HepG2 (cell line): ENCODE results near the gene PGS1. TPM values are rescaled to one million over a fixed set of nuclear protein-coding genes. Genes with fewer than 3 reads are reported as not detected.

Source experiments
- ATAC-seq: fragments of 200-7000 bp; cut with Tn5 transposase; 3 replicates; pipeline ENCODE4 v1.9.1; 2020; ENCODE audit warnings: mild to moderate bottlenecking, moderate library complexity
- BruUV-seq: library from RNA; stranded (reverse); fragments of 400-500 nt; replicated peaks from 2 replicates; lab custom pipeline; 2021; lab: Mats Ljungman, UMichigan
- CTCF ChIA-PET: fragments of 300-600 bp; formaldehyde crosslinking; extraction: SDS; loops from one replicate; lab custom pipeline; 2021; ENCODE audit warnings: low total read pairs, inconsistent platforms, low intra/inter-chr PET ratio; lab: Yijun Ruan, JAX
- POLR2A ChIA-PET: fragments of 350-600 bp; sonication (Branson Sonifier 250); formaldehyde crosslinking; loops from one replicate; lab custom pipeline; 2020; ENCODE audit warnings: antibody characterized with exemption, inconsistent platforms; lab: Yijun Ruan, JAX
- DNase-seq: peaks from one replicate; pipeline ENCODE4 v3.0.0-alpha.2; 2015; ENCODE audit warnings: low spot score
- FAIRE-seq: peaks from 3 replicates; lab custom pipeline; 2011; peaks lifted over from hg19 to GRCh38; lab: Jason Lieb, UNC
- H2AFZ ChIP-seq: one replicate; pipeline ENCODE4 v1.6.1; 2011; ENCODE audit warnings: low read length, inconsistent platforms
- H3K27ac ChIP-seq: fragments of 300-600 bp; 3 replicates; pipeline ENCODE4 v1.8.0; 2011; ENCODE audit warnings: mixed run types, mild to moderate bottlenecking, mixed read lengths, low read length, inconsistent platforms; ENCODE audit not compliant: insufficient read depth; ENCODE audit errors: extremely low read length
- H3K27me3 ChIP-seq, 2 experiments: fragments of 200-600 bp in 1 of 2; 2 replicates in 1 of 2; 3 replicates in 1 of 2; pipeline versions ENCODE4 v1.6.0 to v1.8.0; 2011; ENCODE audit warnings: low read length in 2 of 2, mild to moderate bottlenecking in 2 of 2, moderate library complexity in 2 of 2, inconsistent platforms in 1 of 2; ENCODE audit not compliant: insufficient read depth in 2 of 2, control insufficient read depth in 1 of 2
- H3K36me3 ChIP-seq, 2 experiments: fragments of 200-600 bp in 1 of 2; replicated peaks in 1 of 2; 2 replicates in 1 of 2; 3 replicates in 1 of 2; pipeline versions ENCODE4 v1.5.1 to v1.8.0; 2011; ENCODE audit warnings: low read length in 2 of 2, inconsistent platforms in 1 of 2; ENCODE audit not compliant: insufficient read depth in 2 of 2, control insufficient read depth in 1 of 2
- H3K4me1 ChIP-seq: 2 replicates; pipeline ENCODE4 v1.5.1; 2012; ENCODE audit warnings: low read length, inconsistent platforms; ENCODE audit not compliant: insufficient read depth
- H3K4me2 ChIP-seq: 2 replicates; pipeline ENCODE4 v1.6.0; 2011; ENCODE audit warnings: low read depth, low read length, inconsistent platforms
- H3K4me3 ChIP-seq, 3 experiments: fragments of 200-600 bp in 1 of 3; sonication (generic), shearing (Covaris generic) in 1 of 3; replicated peaks in 1 of 3; 2 replicates each; pipeline ENCODE4 v1.5.1; 2011 to 2016; ENCODE audit warnings: low read length in 3 of 3, inconsistent platforms in 2 of 3, low read depth in 2 of 3, mild to moderate bottlenecking in 2 of 3, control low read depth in 1 of 3, mixed read lengths in 1 of 3; ENCODE audit not compliant: insufficient read depth in 1 of 3
- H3K79me2 ChIP-seq: one replicate; pipeline ENCODE4 v1.6.1; 2011; ENCODE audit warnings: low read length, inconsistent platforms; ENCODE audit not compliant: insufficient read depth
- H3K9ac ChIP-seq: 2 replicates; pipeline ENCODE4 v1.6.0; 2011; ENCODE audit warnings: mild to moderate bottlenecking, low read depth, low read length, inconsistent platforms; ENCODE audit not compliant: insufficient read depth
- H3K9me3 ChIP-seq: 2 replicates; pipeline ENCODE4 v1.5.1; 2012; ENCODE audit warnings: mild to moderate bottlenecking, low read length
- H4K20me1 ChIP-seq: 2 replicates; pipeline ENCODE4 v1.6.0; 2011; ENCODE audit warnings: inconsistent platforms, mild to moderate bottlenecking, low read length, moderate library complexity; ENCODE audit not compliant: insufficient read depth
- ARHGAP35 ChIP-seq: sonication (generic); formaldehyde crosslinking; IDR thresholded peaks from 2 replicates; pipeline ENCODE4 v1.9.0; 2022; ENCODE audit warnings: mild to moderate bottlenecking, inconsistent platforms, moderate library complexity, missing genetic modification reagents, borderline replicate concordance
- CBFB ChIP-seq: sonication (generic); formaldehyde crosslinking; IDR thresholded peaks from 2 replicates; pipeline ENCODE4 v1.4.0; 2020; ENCODE audit warnings: missing genetic modification reagents
- FIP1L1 ChIP-seq: fragments of 200-400 bp; formaldehyde crosslinking; IDR thresholded peaks from 2 replicates; pipeline ENCODE4 v1.6.1; 2018; ENCODE audit warnings: low read depth, mild to moderate bottlenecking, low read length, moderate library complexity, borderline replicate concordance; ENCODE audit not compliant: insufficient read depth
- GFI1 ChIP-seq: sonication (generic); formaldehyde crosslinking; IDR thresholded peaks from 2 replicates; pipeline ENCODE4 v1.5.0; 2020; ENCODE audit warnings: missing genetic modification reagents, mild to moderate bottlenecking, borderline replicate concordance
- NFKB2 ChIP-seq: sonication (generic); formaldehyde crosslinking; IDR thresholded peaks from 2 replicates; pipeline ENCODE4 v1.4.0; 2020; ENCODE audit warnings: missing genetic modification reagents, borderline replicate concordance
- SOX13 ChIP-seq, 3 experiments: fragments of 450-650 bp in 1 of 3; sonication (generic) in 1 of 3; formaldehyde crosslinking in 1 of 3; IDR thresholded peaks in 2 of 3; conservative IDR thresholded peaks in 1 of 3; 2 replicates each; pipeline versions ENCODE4 v1.5.0 to v1.6.1; 2016 to 2020; ENCODE audit warnings: antibody characterized with exemption in 1 of 3, mild to moderate bottlenecking in 1 of 3, missing compliant biosample characterization in 1 of 3, missing genetic modification reagents in 1 of 3, moderate library complexity in 1 of 3
- YEATS2 ChIP-seq: sonication (generic); formaldehyde crosslinking; IDR thresholded peaks from 2 replicates; pipeline ENCODE4 v1.4.0; 2020; ENCODE audit warnings: missing genetic modification reagents, borderline replicate concordance
- ZBTB33 ChIP-seq: sonication (generic); formaldehyde crosslinking; IDR thresholded peaks from 2 replicates; pipeline ENCODE4 v1.4.0; 2020; ENCODE audit warnings: missing genetic modification reagents
- ZFP90 ChIP-seq: sonication (generic); formaldehyde crosslinking; IDR thresholded peaks from 2 replicates; pipeline ENCODE4 v1.8.0; 2022; ENCODE audit warnings: missing genetic modification reagents, mild to moderate bottlenecking, inconsistent platforms, borderline replicate concordance
- ZFP91 ChIP-seq: sonication (generic); formaldehyde crosslinking; IDR thresholded peaks from 2 replicates; pipeline ENCODE4 v1.9.0; 2022; ENCODE audit warnings: missing genetic modification reagents, mild to moderate bottlenecking, borderline replicate concordance
- ZNF207 ChIP-seq: fragments of 450-650 bp; IDR thresholded peaks from 2 replicates; pipeline ENCODE4 v1.6.1; 2016; ENCODE audit warnings: antibody characterized with exemption, borderline replicate concordance
- ZNF552 ChIP-seq: sonication (generic); formaldehyde crosslinking; IDR thresholded peaks from 2 replicates; pipeline ENCODE4 v1.9.0; 2022; ENCODE audit warnings: missing genetic modification reagents, mild to moderate bottlenecking, borderline replicate concordance
- WGBS: methylation state at CpG from one replicate; pipeline ENCODE4 v1.1.6; 2017; ENCODE audit warnings: low lambda C conversion rate; 5-methylcytosine and 5-hydroxymethylcytosine counted together
- in situ Hi-C: cut with HindIII; loops from 2 replicates; pipeline ENCODE4 v1.10.0; 2017; ENCODE audit warnings: low pct_unique_long_range_greater_than_20kb; ENCODE audit not compliant: extremely low pct_ligation_motif_present
- intact Hi-C: fragments of 100-400 bp; cut with micrococcal nuclease; formaldehyde crosslinking; loops from one replicate; pipeline ENCODE4 v1.10.0; 2022; ENCODE audit not compliant: unreplicated experiment
- polyA plus RNA-seq, 8 experiments: library from polyadenylated mRNA; depleted of rRNA in 3 of 8; stranded (reverse) in 7 of 8; unstranded in 1 of 8; fragments of >200 nt; fragmentation: Illumina TruSeq in 4 of 8; extraction: Trizol in 4 of 8; gene quantifications; 2 replicates each; pipeline versions ENCODE4 v1.2.1 to v1.2.3, GENCODE V29; 2011 to 2016; ENCODE audit warnings: low read depth in 4 of 8, missing spikeins in 1 of 8, mixed read lengths in 1 of 8; ENCODE audit not compliant: insufficient read depth in 1 of 8
- total RNA-seq, 5 experiments: library from RNA; depleted of rRNA; stranded (reverse); fragments of >200 nt; fragmentation: Illumina TruSeq; extraction: Trizol; gene quantifications; 2 replicates each; pipeline ENCODE4 v1.2.3, GENCODE V29; 2016; ENCODE audit warnings: low read depth in 1 of 5

The PGS1 gene
- total and polyA plus RNA-seq, 2 of the 13 experiments (the other 11 are each of a cell fraction or from before 2014, with no cell fraction given) = 25.9 to 31.5 TPM

GRCh38 chr17:78395155-78395554 is 16.7 kb downstream of the PGS1 start (continued):
- no peak for TF ChIP-seq ZNF207

- no TSS peak for BruUV-seq
- WGBS = 66% methylated on average over 14 of the region's 14 CpGs
- TF ChIP-seq GFI1 (CRISPR knock-in tag) (no peak), FIP1L1 (no peak), CBFB (CRISPR knock-in tag) (no peak), ZFP91 (CRISPR knock-in tag) (no peak), ZBTB33 (peak; percentile 35), YEATS2 (CRISPR knock-in tag) (no peak), ARHGAP35 (CRISPR knock-in tag) (no peak), SOX13 (IDR thresholded peaks at IDR 0.05) (no peak), SOX13 (CRISPR knock-in tag; conservative IDR thresholded peaks at IDR 0.05 in 1 of 2, IDR thresholded peaks at IDR 0.05 in 1 of 2) (peak in 1 of 2 experiments; percentile 59; a peak in 1 of 4 replicates), ZNF552 (no peak), ZFP90 (no peak), NFKB2 (0 out of 2 replicates have a peak, but pooled peaks have one; percentile 15)
These were observed 18.2 kb downstream of the PGS1 start for GRCh38 chr17:78396441-78397337.

More at GRCh38 chr17:78396441-78397337, 18.2 kb downstream of the PGS1 start:
- H3K27me3 ChIP-seq = no peaks in the 10 kb centered on the region
- ATAC-seq = peak; percentile 47
- H3K4me1 ChIP-seq = peaks cover 53% of the 10 kb centered on the region
- H2AFZ ChIP-seq = no peak overlapping the region
- peak; percentile 57 for DNase-seq
- in situ Hi-C loops = no loop called here
- H3K9ac ChIP-seq = no peak overlapping the region
- H3K4me3 ChIP-seq = no peak overlapping the region
- peak; percentile 21 for FAIRE-seq
- H4K20me1 ChIP-seq = peaks cover 12% of the 10 kb centered on the region; the same call in 1 of the 2 replicates
- POLR2A ChIA-PET = interaction anchor here (0.7 to 0.8 kb wide), 2 partner anchors 18 to 36 kb away, joined by 3 to 5 read pairs; partner anchors contain the start of gene PGS1
- intact Hi-C loops = loop anchor here (2.0 kb wide), 1 partner anchor 32 kb away; no protein-coding TSS in a partner anchor
- peaks cover 46 to 76% of the 10 kb centered on the region in 2 experiments for H3K36me3 ChIP-seq
- H3K79me2 ChIP-seq = peaks cover 8% of the 10 kb centered on the region
- H3K9me3 ChIP-seq = no peaks in the 10 kb centered on the region
- H3K27ac ChIP-seq = no peak overlapping the region
- no peak overlapping the region for H3K4me2 ChIP-seq
- CTCF ChIA-PET = no interaction called here
